Stomach (tissue), 9 donors: ENCODE results near the gene PAAF1. TPM values are rescaled to one million over a fixed set of nuclear protein-coding genes. Genes with fewer than 3 reads are reported as not detected.

Experiments used
- DNase-seq, 2 donors: peaks; one replicate each; pipeline versions ENCODE4 v3.0.0 to v3.0.0-alpha.2; 2013 to 2019
- H3K27ac ChIP-seq, 5 donors: fragments of 200-600 bp in 4 of 5; sonication (generic) in 4 of 5; one replicate each; pipeline ENCODE4 v1.5.1; 2013 to 2019; ENCODE audit warnings: mild to moderate bottlenecking in 1 of 5, moderate library complexity in 1 of 5
- H3K27me3 ChIP-seq, 3 donors: fragments of 200-600 bp; sonication (generic); one replicate each; pipeline ENCODE4 v1.5.1; 2017 to 2019; ENCODE audit warnings: mixed run types in 1 of 3
- H3K36me3 ChIP-seq, 4 donors: fragments of 200-600 bp; sonication (generic); 1 replicate in 3 of 4; 2 replicates in 1 of 4; pipeline ENCODE4 v1.5.1; 2016 to 2019
- H3K4me1 ChIP-seq, 4 donors: fragments of 200-600 bp; sonication (generic); one replicate each; pipeline ENCODE4 v1.5.1; 2016 to 2019
- H3K4me3 ChIP-seq, 4 donors: fragments of 200-600 bp; sonication (generic) in 3 of 4; one replicate each; pipeline ENCODE4 v1.5.1; 2016 to 2019; ENCODE audit warnings: mild to moderate bottlenecking in 1 of 4
- H3K9me3 ChIP-seq, 4 donors: fragments of 200-600 bp; sonication (generic); one replicate each; pipeline ENCODE4 v1.5.1; 2016 to 2019
- EP300 ChIP-seq: sonication (generic); formaldehyde crosslinking; IDR thresholded peaks from one replicate; pipeline ENCODE4 v1.6.1; 2017; ENCODE audit warnings: antibody characterized with exemption
- POLR2A ChIP-seq, 4 donors: fragments of 450-650 bp; IDR thresholded peaks; one replicate each; pipeline ENCODE4 v1.6.1; 2016; ENCODE audit warnings: antibody characterized with exemption in 4 of 4, control low read depth in 2 of 4, mild to moderate bottlenecking in 1 of 4, moderate library complexity in 1 of 4
- POLR2AphosphoS5 ChIP-seq, 3 donors: sonication (generic); formaldehyde crosslinking; IDR thresholded peaks; one replicate each; pipeline ENCODE4 v1.6.1; 2016; ENCODE audit warnings: antibody characterized with exemption in 3 of 3
- WGBS, 5 donors: extraction: QIAGEN DNeasy Blood & Tissue Kit in 3 of 5; methylation state at CpG; one replicate each; pipeline versions ENCODE4 v1.1.5 to v1.1.7; 2013 to 2018; 5-methylcytosine and 5-hydroxymethylcytosine counted together
- intact Hi-C: fragments of 100-400 bp; cut with DNase I; formaldehyde crosslinking; loops from one replicate; pipeline ENCODE4 v1.15.1; 2023; ENCODE audit warnings: low total_unique reads
- polyA plus RNA-seq, 3 donors: library from polyadenylated mRNA; stranded (reverse); fragments of 200-250 nt; gene quantifications; one replicate each; pipeline ENCODE4 v1.2.3, GENCODE V29; 2013
- total RNA-seq, 5 donors: library from RNA; depleted of rRNA; stranded (reverse); fragments of >200 nt; gene quantifications; one replicate each; pipeline versions ENCODE4 v1.1.0 to v1.2.3, GENCODE V29; 2014 to 2016
- TF ChIP-seq, protein P1 (sequence below), 7 experiments: fragments of 450-650 bp in 4 of 7; fragments of 200-600 bp in 3 of 7; sonication (generic) in 3 of 7; IDR thresholded peaks; one replicate each; pipeline ENCODE4 v1.5.1; 2016 to 2019; ENCODE audit warnings: antibody characterized with exemption in 7 of 7, control low read depth in 2 of 7, mild to moderate bottlenecking in 1 of 7
- donor health status: healthy with polysubstance abuse.
- donor health status: Bipolar disorder and iron deficiency.
- donor health status: healthy.

Gene PAAF1
- total and polyA plus RNA-seq, 8 donors = 5.4 to 20.4 (median 13.1) TPM; not detected in 1

DNA sequence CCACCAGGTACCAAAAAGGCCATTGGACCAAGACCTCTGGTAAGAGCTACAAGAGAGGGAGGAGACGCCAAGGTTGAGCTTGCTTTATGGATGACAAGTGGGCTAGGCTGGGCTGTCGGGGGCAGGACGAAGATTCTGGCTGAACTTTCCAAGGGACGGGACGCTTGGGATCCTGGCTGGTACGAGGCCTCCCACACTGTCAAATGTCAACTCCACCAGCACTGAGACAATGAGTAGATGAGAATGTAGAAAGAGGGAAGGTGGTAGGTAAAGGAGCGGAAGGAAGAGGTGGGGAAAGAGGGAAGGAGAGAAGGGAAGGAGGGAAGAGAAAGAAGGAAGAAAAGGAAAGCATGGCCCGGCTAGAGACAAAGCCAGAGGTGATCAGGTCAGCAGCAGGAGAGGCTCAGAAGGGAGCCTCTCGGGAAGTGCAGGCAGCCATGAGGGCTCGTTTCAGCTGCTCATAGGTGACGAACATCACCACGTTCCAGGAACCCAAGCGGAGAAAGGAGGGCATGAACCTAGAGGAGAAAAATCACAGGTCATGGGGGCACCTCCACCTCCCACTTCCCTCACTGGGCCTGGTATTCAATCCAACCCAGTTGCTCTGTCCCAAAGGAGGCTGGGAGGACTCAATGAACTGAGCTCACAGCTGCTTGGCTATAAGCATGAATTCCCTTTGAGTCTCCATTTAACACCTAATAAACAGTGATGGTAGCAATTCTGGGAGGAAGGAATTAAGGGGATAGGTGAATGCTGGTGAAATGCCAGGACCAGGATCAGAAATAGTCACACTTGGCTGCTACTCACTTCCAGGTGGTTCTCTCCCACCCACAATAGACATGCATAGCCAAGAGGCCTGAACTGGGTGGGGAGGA lies 98.0 kb downstream of the PAAF1 start:
- WGBS, 5 donors = 89 to 91% (median 90%) methylated on average over 13 of the region's 13 CpGs
- no peak for DNase-seq
- Histone ChIP-seq H3K4me1 (peaks cover 0 to 60% (median 32%) of the 10 kb centered on the region in 4 donors), H3K27me3 (no peaks in the 10 kb centered on the region), H3K36me3 (peaks cover 20 to 64% (median 49%) of the 10 kb centered on the region in 4 donors), H3K9me3 (no peaks in the 10 kb centered on the region), H3K4me3 (no peak overlapping the region), H3K27ac (peak overlapping the region in 3 of 5 donors; percentile 24 to 62 (median 49))
- intact Hi-C loops = loop anchor here (10.0 kb wide), 1 partner anchor 50 kb away; no protein-coding TSS in a partner anchor
- TF ChIP-seq EP300 (no peak), POLR2A (IDR thresholded peaks at IDR 0.05) (no peak)
- TF ChIP-seq, protein P1, sequence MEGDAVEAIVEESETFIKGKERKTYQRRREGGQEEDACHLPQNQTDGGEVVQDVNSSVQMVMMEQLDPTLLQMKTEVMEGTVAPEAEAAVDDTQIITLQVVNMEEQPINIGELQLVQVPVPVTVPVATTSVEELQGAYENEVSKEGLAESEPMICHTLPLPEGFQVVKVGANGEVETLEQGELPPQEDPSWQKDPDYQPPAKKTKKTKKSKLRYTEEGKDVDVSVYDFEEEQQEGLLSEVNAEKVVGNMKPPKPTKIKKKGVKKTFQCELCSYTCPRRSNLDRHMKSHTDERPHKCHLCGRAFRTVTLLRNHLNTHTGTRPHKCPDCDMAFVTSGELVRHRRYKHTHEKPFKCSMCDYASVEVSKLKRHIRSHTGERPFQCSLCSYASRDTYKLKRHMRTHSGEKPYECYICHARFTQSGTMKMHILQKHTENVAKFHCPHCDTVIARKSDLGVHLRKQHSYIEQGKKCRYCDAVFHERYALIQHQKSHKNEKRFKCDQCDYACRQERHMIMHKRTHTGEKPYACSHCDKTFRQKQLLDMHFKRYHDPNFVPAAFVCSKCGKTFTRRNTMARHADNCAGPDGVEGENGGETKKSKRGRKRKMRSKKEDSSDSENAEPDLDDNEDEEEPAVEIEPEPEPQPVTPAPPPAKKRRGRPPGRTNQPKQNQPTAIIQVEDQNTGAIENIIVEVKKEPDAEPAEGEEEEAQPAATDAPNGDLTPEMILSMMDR (IDR thresholded peaks at IDR 0.05) = no peak

DNA sequence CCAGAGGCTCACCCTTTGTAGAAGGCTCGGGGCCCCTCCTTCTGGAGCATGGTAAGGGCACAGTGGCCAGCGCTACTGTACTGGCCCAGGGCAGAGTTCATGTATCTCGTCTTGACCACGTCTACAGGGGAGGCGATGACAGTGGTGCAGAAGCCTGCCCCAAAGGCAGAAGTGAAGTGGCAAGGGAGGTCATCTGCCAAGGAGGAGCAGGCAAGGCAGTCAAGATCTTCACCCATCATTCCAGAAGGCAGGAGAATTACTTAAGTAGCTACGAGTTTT lies 98.6 kb downstream of the PAAF1 start:
- Histone ChIP-seq H3K36me3 (peaks cover 20 to 64% (median 49%) of the 10 kb centered on the region in 4 donors), H3K27ac (no peak overlapping the region), H3K4me1 (peaks cover 3 to 66% (median 36%) of the 10 kb centered on the region in 4 donors), H3K4me3 (no peak overlapping the region), H3K9me3 (no peaks in the 10 kb centered on the region), H3K27me3 (no peaks in the 10 kb centered on the region)
- TF ChIP-seq POLR2A (IDR thresholded peaks at IDR 0.05) = no peak
- DNase-seq = no peak
- intact Hi-C loops = loop anchor here (10.0 kb wide), 1 partner anchor 49 kb away; no protein-coding TSS in a partner anchor
- 67 to 93% (median 87%) methylated on average over 1 to 6 of the region's 6 CpGs for WGBS, 5 donors

DNA sequence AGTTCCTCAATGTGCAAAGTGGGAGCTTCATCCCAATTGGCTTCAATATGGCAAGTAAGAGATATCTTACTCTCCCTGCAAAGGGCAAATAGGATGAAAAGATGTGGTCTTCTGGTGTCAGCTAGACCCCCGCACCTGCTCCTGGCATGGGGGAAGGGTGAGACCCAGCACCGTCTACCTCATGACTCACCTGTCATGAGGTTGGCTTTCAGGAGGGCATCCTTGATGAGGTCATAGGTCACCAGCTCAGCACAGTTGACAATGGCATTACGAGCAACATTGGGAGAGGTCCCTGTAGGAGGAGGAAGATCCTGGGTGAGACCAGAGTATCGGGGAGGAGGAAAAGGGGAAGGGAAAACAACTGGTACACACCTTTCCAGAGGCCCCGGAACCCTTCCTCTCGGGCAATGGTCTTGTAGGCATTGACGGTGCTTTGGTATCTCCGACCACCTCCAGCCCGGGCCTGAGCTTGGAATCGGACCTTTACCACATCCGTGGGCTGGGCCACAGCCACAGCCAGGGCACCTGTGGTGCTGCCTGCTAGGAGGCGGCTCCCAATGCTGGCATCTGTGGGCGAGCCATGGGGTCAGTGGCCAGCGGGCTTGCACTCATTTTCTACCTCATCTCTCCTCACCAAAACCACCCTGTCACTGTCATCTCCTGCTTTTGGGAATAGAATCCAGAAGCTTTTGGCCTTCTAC lies 99.8 kb downstream of the PAAF1 start:
- peaks cover 20 to 64% (median 49%) of the 10 kb centered on the region in 4 donors for H3K36me3 ChIP-seq
- intact Hi-C loops = loop anchor here (10.0 kb wide), 1 partner anchor 48 kb away; no protein-coding TSS in a partner anchor
- no peak for DNase-seq

DNA sequence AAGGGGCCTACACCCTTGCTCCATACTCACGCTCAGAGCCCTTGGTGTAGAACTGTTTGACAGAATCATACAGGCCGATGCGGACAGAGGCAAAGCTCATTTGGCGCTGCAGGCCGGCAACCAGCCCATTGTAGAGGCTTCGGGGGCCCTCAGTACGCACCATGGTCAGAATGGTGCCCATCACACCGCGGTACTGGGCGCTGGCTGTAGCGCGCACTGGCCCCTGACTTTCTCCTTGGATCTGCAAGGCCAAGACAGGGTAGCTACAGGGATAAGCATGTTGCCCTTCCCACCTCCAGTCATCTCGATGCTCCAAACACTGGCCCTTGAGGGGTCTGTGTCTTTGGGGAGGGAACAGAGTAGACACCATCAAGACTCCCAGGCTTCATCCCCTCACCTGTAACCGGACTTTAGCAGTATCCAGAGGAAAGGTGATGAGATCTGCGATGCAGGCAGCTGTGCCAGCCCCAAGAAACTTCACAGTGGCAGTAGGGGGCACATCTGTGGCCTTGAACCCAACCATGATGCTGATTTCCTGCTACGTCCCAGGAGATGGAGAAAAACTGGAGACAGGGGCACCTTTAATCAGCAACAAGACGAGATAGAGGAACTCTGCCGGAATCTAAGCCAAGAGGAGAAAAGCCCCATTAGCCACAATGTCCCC lies 101.2 kb downstream of the PAAF1 start:
- Histone ChIP-seq H3K4me3 (no peak overlapping the region), H3K9me3 (no peaks in the 10 kb centered on the region), H3K27ac (peak overlapping the region in 2 of 5 donors; percentile 35 to 92), H3K4me1 (peaks cover 18 to 85% (median 51%) of the 10 kb centered on the region in 4 donors), H3K27me3 (no peaks in the 10 kb centered on the region), H3K36me3 (peaks cover 20 to 64% (median 49%) of the 10 kb centered on the region in 4 donors)
- WGBS, 5 donors = 96 to 99% (median 98%) methylated on average over 12 to 18 of the region's 18 CpGs
- DNase-seq = no peak
- intact Hi-C loops = loop anchor here (10.0 kb wide), 1 partner anchor 47 kb away; no protein-coding TSS in a partner anchor
- TF ChIP-seq EP300 (no peak), POLR2AphosphoS5 (IDR thresholded peaks at IDR 0.05) (no peak), POLR2A (IDR thresholded peaks at IDR 0.05) (no peak)
- TF ChIP-seq, protein P1 (IDR thresholded peaks at IDR 0.05) = no peak

More for the DNA sequence above, 99.8 kb downstream of the PAAF1 start:
- H3K9me3 ChIP-seq = no peaks in the 10 kb centered on the region
- peaks cover 13 to 78% (median 48%) of the 10 kb centered on the region in 4 donors for H3K4me1 ChIP-seq
- no peaks in the 10 kb centered on the region for H3K27me3 ChIP-seq
- no peak overlapping the region for H3K4me3 ChIP-seq
- H3K27ac ChIP-seq = no peak overlapping the region
- 91 to 94% (median 92%) methylated on average over 14 of the region's 14 CpGs for WGBS, 5 donors
- TF ChIP-seq POLR2AphosphoS5 (IDR thresholded peaks at IDR 0.05) = no peak
- TF ChIP-seq POLR2A (IDR thresholded peaks at IDR 0.05) = no peak
- TF ChIP-seq, protein P1 (IDR thresholded peaks at IDR 0.05) = no peak
- no peak for TF ChIP-seq EP300
